Gastroesophageal sphincter (tissue), 3 donors: ENCODE measurements around the gene TPRG1L.

Experiments used
- POLR2A ChIP-seq, 2 donors: fragments of 450-650 bp; IDR thresholded peaks; one replicate each; pipeline ENCODE4 v1.6.1; 2017; ENCODE audit warnings: antibody characterized with exemption in 2 of 2, mild to moderate bottlenecking in 2 of 2, moderate library complexity in 1 of 2
- TF ChIP-seq, protein P1 (sequence below), 4 experiments: fragments of 200-600 bp in 2 of 4; fragments of 450-650 bp in 2 of 4; sonication (generic) in 1 of 4; IDR thresholded peaks; one replicate each; pipeline ENCODE4 v1.5.1; 2017 to 2019; ENCODE audit warnings: antibody characterized with exemption in 4 of 4, mild to moderate bottlenecking in 2 of 4, moderate library complexity in 2 of 4

DNA sequence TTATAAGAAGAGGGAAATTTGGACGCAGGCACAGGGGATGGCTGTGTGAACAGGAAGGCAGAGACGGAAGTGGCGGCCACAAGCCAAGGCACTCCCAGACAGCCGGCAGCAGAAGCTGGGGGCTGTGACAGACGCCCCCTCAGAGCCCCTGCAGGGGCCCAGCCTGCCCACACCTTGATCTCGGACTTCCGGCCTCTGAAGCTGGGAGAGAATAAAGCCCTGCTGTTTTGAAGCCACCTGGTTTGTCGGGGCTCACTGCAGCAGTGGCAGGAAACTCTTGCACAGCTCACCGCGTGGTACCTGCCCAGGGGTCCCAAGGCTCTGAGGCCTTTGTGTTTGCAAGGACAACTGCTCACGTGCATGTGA, 27.2 kb upstream of the TPRG1L start:
- no peak for TF ChIP-seq POLR2A (IDR thresholded peaks at IDR 0.05)
- TF ChIP-seq, protein P1, sequence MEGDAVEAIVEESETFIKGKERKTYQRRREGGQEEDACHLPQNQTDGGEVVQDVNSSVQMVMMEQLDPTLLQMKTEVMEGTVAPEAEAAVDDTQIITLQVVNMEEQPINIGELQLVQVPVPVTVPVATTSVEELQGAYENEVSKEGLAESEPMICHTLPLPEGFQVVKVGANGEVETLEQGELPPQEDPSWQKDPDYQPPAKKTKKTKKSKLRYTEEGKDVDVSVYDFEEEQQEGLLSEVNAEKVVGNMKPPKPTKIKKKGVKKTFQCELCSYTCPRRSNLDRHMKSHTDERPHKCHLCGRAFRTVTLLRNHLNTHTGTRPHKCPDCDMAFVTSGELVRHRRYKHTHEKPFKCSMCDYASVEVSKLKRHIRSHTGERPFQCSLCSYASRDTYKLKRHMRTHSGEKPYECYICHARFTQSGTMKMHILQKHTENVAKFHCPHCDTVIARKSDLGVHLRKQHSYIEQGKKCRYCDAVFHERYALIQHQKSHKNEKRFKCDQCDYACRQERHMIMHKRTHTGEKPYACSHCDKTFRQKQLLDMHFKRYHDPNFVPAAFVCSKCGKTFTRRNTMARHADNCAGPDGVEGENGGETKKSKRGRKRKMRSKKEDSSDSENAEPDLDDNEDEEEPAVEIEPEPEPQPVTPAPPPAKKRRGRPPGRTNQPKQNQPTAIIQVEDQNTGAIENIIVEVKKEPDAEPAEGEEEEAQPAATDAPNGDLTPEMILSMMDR (IDR thresholded peaks at IDR 0.05), result no peak
